ENCODE data around the gene TSHZ2.

GRCh38 chr20:53298260-53298659 lies 326.1 kb downstream of the TSHZ2 start:
- TF ChIP-seq, protein P1, sequence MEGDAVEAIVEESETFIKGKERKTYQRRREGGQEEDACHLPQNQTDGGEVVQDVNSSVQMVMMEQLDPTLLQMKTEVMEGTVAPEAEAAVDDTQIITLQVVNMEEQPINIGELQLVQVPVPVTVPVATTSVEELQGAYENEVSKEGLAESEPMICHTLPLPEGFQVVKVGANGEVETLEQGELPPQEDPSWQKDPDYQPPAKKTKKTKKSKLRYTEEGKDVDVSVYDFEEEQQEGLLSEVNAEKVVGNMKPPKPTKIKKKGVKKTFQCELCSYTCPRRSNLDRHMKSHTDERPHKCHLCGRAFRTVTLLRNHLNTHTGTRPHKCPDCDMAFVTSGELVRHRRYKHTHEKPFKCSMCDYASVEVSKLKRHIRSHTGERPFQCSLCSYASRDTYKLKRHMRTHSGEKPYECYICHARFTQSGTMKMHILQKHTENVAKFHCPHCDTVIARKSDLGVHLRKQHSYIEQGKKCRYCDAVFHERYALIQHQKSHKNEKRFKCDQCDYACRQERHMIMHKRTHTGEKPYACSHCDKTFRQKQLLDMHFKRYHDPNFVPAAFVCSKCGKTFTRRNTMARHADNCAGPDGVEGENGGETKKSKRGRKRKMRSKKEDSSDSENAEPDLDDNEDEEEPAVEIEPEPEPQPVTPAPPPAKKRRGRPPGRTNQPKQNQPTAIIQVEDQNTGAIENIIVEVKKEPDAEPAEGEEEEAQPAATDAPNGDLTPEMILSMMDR (IDR thresholded peaks at IDR 0.05) = no peak
- no peak for TF ChIP-seq EZH2 (IDR thresholded peaks at IDR 0.05; ENCODE audit: borderline replicate concordance, insufficient read depth, low read depth, low read length, poor library complexity, severe bottlenecking)
